K562 (cell line): Measurements from ENCODE around the gene ATP9B. TPM values are rescaled to one million over a fixed set of nuclear protein-coding genes. Genes with fewer than 3 reads are reported as not detected.

Experiments used
- NONO ChIP-seq, 2 experiments: fragments of 200-400 bp in 1 of 2; fragments of 450-650 bp in 1 of 2; formaldehyde crosslinking in 1 of 2; IDR thresholded peaks; 2 replicates each; pipeline ENCODE4 v1.6.1; 2017; ENCODE audit warnings: low read depth in 2 of 2, mild to moderate bottlenecking in 2 of 2, moderate library complexity in 2 of 2, low read length in 1 of 2
- NRF1 ChIP-seq, 2 experiments: fragments of 450-650 bp; IDR thresholded peaks in 1 of 2; conservative IDR thresholded peaks in 1 of 2; 2 replicates each; pipeline ENCODE4 v1.6.1; 2014; ENCODE audit warnings: mild to moderate bottlenecking in 2 of 2
- ZFX ChIP-seq: sonication (generic); formaldehyde crosslinking; IDR thresholded peaks from 2 replicates; pipeline ENCODE4 v1.8.0; 2022; ENCODE audit warnings: mild to moderate bottlenecking, missing genetic modification reagents, moderate library complexity
- ZNF263 ChIP-seq: sonication (generic); formaldehyde crosslinking; IDR thresholded peaks from 2 replicates; pipeline ENCODE4 v1.8.0; 2022; ENCODE audit warnings: mild to moderate bottlenecking, missing genetic modification reagents, borderline replicate concordance
- polyA plus RNA-seq, 8 experiments: library from polyadenylated mRNA; depleted of rRNA in 4 of 8; stranded (reverse) in 5 of 8; unstranded in 3 of 8; fragments of >200 nt; fragmentation: Nextera tagmentation in 2 of 8; fragmentation: Illumina TruSeq in 1 of 8; extraction: Ambion mirVana in 2 of 8; extraction: Trizol in 1 of 8; gene quantifications; 2 replicates each; pipeline versions ENCODE4 v1.2.1 to v1.2.3, GENCODE V29; 2011 to 2014; ENCODE audit warnings: inconsistent platforms in 1 of 8, missing spikeins in 1 of 8
- total RNA-seq, 7 experiments: library from RNA; depleted of rRNA in 6 of 7; stranded (reverse); fragments of >200 nt in 6 of 7; fragmentation: Illumina TruSeq in 2 of 7; extraction: Trizol in 2 of 7; gene quantifications; 2 replicates each; pipeline versions ENCODE4 v1.2.1 to v1.2.3, GENCODE V29; 2011 to 2021; ENCODE audit warnings: low replicate concordance in 1 of 7
- TF ChIP-seq, protein P1 (sequence below): fragments of 450-650 bp; IDR thresholded peaks from 2 replicates; pipeline ENCODE4 v1.6.1; 2017; ENCODE audit warnings: antibody characterized with exemption
- TF ChIP-seq, protein P2 (sequence below), 2 experiments: IDR thresholded peaks; 2 replicates each; pipeline ENCODE4 v1.6.1; 2011; ENCODE audit warnings: borderline replicate concordance in 1 of 2, control low read depth in 1 of 2, low read depth in 1 of 2, low read length in 1 of 2, mild to moderate bottlenecking in 1 of 2, mixed read lengths in 1 of 2, moderate library complexity in 1 of 2; ENCODE audit not compliant: insufficient read depth in 1 of 2, insufficient read length in 1 of 2, poor library complexity in 1 of 2, severe bottlenecking in 1 of 2; ENCODE audit errors: extremely low read depth in 1 of 2

ATP9B gene
- total and polyA plus RNA-seq, 9 of the 15 experiments (the other 6 are each of a cell fraction or from before 2014, with no cell fraction given): 0.66 to 13.2 (median 7.9) TPM

- TF ChIP-seq NRF1 (conservative IDR thresholded peaks at IDR 0.05 in 1 of 2, IDR thresholded peaks at IDR 0.05 in 1 of 2): no peak
- peak; percentile 16; the same call in 1 of the 2 replicates for TF ChIP-seq ZFX (CRISPR knock-in tag)
- TF ChIP-seq NONO (IDR thresholded peaks at IDR 0.05; ENCODE audit: low read depth in 2 of 2, low read length in 1 of 2): no peak
- TF ChIP-seq, protein P1, sequence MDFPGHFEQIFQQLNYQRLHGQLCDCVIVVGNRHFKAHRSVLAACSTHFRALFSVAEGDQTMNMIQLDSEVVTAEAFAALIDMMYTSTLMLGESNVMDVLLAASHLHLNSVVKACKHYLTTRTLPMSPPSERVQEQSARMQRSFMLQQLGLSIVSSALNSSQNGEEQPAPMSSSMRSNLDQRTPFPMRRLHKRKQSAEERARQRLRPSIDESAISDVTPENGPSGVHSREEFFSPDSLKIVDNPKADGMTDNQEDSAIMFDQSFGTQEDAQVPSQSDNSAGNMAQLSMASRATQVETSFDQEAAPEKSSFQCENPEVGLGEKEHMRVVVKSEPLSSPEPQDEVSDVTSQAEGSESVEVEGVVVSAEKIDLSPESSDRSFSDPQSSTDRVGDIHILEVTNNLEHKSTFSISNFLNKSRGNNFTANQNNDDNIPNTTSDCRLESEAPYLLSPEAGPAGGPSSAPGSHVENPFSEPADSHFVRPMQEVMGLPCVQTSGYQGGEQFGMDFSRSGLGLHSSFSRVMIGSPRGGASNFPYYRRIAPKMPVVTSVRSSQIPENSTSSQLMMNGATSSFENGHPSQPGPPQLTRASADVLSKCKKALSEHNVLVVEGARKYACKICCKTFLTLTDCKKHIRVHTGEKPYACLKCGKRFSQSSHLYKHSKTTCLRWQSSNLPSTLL: no peak
- TF ChIP-seq, protein P2, sequence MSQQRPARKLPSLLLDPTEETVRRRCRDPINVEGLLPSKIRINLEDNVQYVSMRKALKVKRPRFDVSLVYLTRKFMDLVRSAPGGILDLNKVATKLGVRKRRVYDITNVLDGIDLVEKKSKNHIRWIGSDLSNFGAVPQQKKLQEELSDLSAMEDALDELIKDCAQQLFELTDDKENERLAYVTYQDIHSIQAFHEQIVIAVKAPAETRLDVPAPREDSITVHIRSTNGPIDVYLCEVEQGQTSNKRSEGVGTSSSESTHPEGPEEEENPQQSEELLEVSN (IDR thresholded peaks at IDR 0.05; ENCODE audit: borderline replicate concordance in 1 of 2, extremely low read depth in 1 of 2, insufficient read depth in 1 of 2, insufficient read length in 1 of 2, low read depth in 1 of 2, low read length in 1 of 2, poor library complexity in 1 of 2, severe bottlenecking in 1 of 2): peak in 1 of 2 experiments; percentile 70
- TF ChIP-seq ZNF263 (CRISPR knock-in tag): peak; percentile 88
Observed at GRCh38 chr18:79393635-79394533, 324.7 kb downstream of the ATP9B start (continued).
